ENCODE data around the gene SLC16A13.
"Not testable (repeated sequence)": the region's sequence is repeated elsewhere in the genome, so short reads cannot be mapped to it uniquely, and the experiment has no call there.

SLC16A13 gene

DNA sequence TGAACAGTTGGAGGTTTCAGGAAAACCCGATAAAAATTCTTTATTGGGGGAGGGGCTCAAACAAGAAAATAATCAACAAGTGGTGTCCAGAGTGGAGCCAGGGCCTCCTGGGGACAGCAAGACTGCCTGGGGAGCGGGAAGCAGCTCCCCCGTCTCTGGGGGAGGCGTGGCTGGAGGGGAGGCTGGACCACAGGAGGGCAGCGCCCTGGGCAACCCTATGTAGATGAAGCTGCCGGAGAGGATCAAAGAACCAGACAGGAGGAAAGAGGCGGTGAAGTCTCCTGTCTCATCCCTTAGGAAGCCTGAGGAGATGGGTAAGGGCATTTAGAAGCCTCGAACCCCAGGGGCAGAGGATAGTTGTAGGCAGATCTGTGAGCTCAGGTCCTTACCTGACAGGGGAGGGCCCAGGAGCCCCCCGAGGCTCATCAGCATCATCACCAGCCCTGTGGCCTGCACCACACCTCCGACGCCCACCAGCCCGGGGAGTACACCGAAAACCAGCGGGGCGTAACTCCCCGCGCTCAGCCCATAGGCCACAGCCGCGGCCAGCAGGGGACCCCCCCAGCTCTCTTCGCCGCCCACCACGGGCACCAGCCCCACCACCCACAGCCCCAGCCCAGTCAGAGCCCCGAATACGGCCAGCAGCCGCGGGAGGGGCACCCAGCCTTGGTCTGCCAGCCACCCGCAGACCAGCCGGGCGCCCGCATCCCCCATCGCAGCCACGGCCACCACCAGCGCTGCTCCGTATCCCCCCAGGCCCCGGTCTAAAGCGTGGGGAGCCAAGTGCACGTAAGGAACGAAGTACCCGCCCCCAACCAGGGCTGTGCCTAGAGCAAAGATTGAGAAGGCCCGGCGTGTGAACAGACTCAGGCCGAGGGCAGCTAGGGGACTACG is 6.0 kb downstream of the SLC16A13 start:
- peak overlapping the region; percentile 87 for H3K27ac Mint-ChIP-seq

DNA sequence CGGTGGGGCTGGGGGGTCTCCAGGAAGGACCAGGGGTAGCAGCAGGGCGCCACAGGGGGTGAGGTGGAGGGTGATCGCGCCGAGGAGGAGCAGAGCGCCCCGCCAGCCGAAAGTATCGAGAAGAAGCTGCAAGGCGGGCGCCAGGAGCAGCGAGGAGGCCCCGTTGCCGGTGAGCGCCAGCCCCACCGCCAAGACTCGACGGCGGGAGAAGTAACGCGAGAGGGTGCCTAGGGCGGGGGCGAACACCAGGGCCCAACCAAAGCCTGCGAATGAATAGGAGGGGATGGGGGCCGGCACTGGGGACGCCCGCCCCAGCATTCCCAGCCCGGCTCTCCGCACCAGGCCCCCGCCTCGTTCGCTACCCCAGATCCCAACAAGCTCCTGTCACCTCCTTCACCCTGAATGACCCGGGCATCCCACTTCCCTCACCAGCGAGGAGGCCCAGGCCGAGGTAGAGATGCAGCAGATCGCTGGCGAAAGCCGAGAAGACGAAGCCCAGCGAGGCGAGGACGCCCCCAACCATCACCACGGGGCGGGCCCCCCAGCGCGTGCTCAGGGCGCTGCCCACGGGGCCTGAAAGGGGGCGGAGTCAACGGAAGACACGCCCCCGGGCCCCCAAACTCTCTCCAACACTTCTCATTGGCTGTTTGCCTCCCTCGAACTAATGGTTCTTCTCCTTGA is 6.8 kb downstream of the SLC16A13 start:
- Mint-ChIP-seq H3K27ac (peak overlapping the region; percentile 87), H3K4me3 (peak overlapping the region; percentile 79), H3K27me3 (no peaks in the 10 kb centered on the region), H3K4me1 (peaks cover 42% of the 10 kb centered on the region), H3K36me3 (no peaks in the 10 kb centered on the region), H3K9me3 (no peaks in the 10 kb centered on the region)

More for the DNA sequence above, 6.0 kb downstream of the SLC16A13 start:
- H3K4me1 Mint-ChIP-seq, result peaks cover 35% of the 10 kb centered on the region
- no peaks in the 10 kb centered on the region for H3K9me3 Mint-ChIP-seq
- H3K36me3 Mint-ChIP-seq, result no peaks in the 10 kb centered on the region
- peak overlapping the region; percentile 79 for H3K4me3 Mint-ChIP-seq
- no peaks in the 10 kb centered on the region for H3K27me3 Mint-ChIP-seq

DNA sequence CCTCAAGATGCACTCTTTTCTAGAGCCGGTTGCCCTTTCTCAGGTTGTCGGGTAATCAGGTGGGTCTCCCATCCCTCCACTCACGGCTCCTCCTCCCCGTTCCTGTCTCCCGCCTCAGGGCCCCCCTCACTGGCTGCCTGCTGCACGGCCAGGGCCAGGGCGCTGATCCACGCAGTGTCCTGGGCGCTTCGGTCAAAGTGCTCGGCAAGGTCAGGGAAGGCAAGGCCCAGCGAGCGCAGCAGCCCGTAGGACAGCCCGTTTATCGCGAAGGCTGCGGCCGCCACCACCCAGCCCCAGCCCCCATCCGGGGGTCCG is 7.3 kb downstream of the SLC16A13 start:
- H3K27ac Mint-ChIP-seq, result peak overlapping the region; percentile 81
- no peaks in the 10 kb centered on the region for H3K9me3 Mint-ChIP-seq
- no peaks in the 10 kb centered on the region for H3K27me3 Mint-ChIP-seq
- H3K4me3 Mint-ChIP-seq, result peak overlapping the region; percentile 79
- H3K36me3 Mint-ChIP-seq, result no peaks in the 10 kb centered on the region
- H3K4me1 Mint-ChIP-seq, result peaks cover 43% of the 10 kb centered on the region

DNA sequence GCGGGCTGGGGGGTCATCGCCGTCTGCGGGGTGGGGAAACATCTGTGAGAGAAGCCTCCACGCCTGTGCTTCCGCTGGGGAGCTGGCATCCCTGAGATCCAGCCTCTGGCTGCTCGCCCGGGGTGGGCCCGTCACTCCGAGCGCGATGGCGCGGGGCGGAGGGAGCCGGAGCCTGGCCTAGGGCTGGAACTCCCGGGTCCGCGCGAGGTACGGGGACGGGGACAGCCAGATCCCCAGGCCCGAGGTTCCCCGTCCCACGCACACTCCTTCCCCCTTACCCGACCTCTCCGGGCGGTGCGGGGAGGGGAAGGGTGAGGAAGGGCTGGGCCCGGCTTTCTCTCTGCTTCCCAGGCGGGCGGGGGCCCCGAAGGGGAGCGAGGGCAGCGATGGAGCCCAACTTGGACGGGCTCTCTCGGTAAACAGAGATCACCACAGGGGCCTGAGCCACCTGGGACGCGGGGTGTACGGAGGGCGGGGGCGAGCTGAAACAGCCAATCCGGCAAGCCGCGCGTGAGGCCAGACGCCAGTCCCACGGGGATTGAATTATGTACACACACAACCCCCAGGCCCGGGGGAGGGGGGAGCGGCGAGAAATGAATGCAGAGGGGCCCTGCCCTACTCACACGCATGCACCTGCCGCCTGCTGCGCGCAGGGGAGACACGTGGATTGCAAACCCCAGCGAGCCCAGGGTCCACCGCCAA is 7.8 kb downstream of the SLC16A13 start, which contains the start of gene SLC16A11:
Gene SLC16A11, minus strand, starts transcription at position 596 of the 702 bp plus-strand sequence. Its CDS starts 579 bp downstream, at position 17.
- Mint-ChIP-seq H3K27me3 (no peaks in the 10 kb centered on the region), H3K4me3 (peak within 1 kb of the TSS; percentile 79), H3K36me3 (no peaks in the 10 kb centered on the region), H3K9me3 (no peaks in the 10 kb centered on the region), H3K4me1 (peaks cover 43% of the 10 kb centered on the region), H3K27ac (peak within 1 kb of the TSS; percentile 81)

DNA sequence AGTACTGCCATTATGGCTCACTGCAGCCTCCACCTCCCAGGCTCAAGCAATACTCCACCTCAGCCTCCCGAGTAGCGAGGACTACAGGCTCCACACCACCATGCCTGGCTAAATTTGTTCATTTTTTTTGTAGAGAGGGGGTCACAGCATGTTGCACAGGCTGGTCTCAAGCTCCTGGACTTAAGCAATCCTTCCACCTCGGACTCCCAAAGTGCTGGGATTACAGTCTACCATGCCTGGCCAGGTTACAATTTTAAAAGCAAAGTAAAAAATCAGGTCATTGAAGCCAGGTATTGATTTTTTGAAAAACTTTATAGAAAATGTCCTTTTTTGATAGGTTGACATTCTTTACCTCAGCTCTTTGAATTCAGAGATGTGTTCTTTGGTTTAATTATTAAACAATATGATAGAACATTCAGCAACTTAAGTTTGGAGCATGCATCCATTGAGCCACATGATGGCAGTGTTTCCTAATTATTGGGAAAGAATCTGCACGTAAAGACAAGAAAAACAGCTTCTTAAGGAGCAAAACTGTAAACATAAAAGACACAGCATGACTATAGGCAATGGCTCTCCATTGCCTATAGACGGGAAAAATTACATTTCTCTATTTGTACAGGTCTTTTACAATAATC is 9.8 kb downstream of the SLC16A13 start:
- Mint-ChIP-seq H3K27me3 (no peaks in the 10 kb centered on the region), H3K9me3 (no peaks in the 10 kb centered on the region), H3K36me3 (no peaks in the 10 kb centered on the region), H3K27ac (no peak overlapping the region), H3K4me3 (peak overlapping the region; percentile 82), H3K4me1 (peaks cover 41% of the 10 kb centered on the region)

DNA sequence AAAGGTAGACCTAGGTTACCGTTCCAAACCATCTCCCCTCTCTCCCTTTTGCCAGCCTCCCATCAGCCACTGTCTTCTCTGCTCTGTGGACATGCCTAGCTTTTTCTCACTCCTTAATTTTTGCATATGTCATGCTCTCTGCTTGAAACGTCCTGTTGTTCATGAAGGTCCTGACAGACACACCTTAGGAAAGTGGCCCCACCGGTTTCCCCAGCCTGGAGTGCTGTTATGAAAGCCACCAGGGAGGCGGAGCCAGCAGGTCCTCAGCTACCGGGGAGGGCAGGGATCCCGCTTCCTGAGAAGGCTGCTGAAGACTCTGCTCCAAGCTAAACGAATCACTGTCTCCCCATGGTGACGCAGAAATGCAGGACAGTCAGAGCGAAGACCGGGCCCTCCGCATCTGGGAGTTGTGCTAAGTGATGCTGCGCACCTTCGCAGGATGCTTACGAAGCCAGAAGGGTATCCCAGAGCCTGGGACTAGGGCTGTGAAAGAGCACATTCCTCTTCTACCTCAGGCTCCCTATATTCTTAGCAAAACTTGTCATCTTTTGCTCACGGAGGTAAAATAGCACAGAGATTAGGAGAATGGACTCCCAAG is 10.4 kb downstream of the SLC16A13 start:
- no peaks in the 10 kb centered on the region for H3K9me3 Mint-ChIP-seq
- peak overlapping the region; percentile 82 for H3K4me3 Mint-ChIP-seq
- H3K36me3 Mint-ChIP-seq, result no peaks in the 10 kb centered on the region
- no peaks in the 10 kb centered on the region for H3K27me3 Mint-ChIP-seq
- no peak overlapping the region for H3K27ac Mint-ChIP-seq
- peaks cover 38% of the 10 kb centered on the region for H3K4me1 Mint-ChIP-seq

DNA sequence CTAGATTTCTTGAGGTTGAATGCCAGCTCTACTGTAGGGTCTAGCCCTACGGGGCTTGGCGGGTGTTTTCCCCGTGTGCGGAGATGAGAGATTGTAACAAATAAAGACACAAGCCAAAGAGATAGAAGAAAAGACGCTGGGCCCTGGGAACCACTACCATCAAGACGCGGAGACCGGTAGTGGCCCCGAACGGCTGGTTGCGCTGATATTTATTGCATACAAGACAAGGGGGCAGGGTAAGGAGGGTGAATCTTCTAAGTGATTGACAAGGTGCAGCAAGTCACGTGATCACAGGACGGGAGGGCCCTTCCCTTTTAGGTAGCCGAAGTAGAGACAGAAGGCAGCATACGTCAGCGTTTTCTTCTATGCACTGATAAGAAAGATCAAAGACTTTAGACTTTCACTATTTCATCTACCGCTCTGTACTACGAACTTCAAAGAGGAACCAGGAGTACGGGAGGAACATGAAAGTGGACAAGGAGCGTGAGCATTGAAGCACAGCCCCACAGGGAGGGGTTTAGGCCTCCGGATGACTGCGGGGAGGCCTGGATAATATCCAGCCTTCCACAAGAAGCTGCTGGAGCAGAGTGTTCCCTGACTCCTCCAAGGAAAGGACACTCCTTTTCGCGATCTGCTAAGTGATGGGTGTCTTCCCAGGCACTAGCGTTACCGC is 11.0 kb downstream of the SLC16A13 start:
- peak overlapping the region; percentile 82 for H3K4me3 Mint-ChIP-seq
- not testable (repeated sequence) for H3K36me3 Mint-ChIP-seq, H3K27me3 Mint-ChIP-seq, H3K9me3 Mint-ChIP-seq
- H3K27ac Mint-ChIP-seq, result peak overlapping the region; percentile 26
- peaks cover 32% of the 10 kb centered on the region for H3K4me1 Mint-ChIP-seq

DNA sequence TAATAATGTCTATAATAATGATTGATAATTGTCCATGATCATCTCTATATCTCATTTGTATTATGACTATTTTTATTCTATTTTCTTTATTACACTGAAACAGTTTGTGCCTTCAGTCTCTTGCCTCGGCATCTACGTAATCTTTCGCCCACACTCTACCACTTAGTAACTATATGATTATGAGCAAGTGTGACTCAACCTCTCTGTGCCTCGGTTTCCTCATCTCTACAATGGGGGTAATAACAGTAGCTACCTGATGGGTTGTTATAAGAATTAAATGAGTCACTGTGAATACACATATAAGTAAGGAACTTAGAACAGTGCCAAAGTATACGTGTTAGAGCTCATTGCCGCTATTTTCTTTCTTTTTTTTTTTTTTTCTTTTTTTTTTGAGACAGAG is 11.8 kb downstream of the SLC16A13 start:
- H3K27ac Mint-ChIP-seq, result no peak overlapping the region
- peaks cover 28% of the 10 kb centered on the region for H3K4me1 Mint-ChIP-seq
- no peaks in the 10 kb centered on the region for H3K9me3 Mint-ChIP-seq
- H3K4me3 Mint-ChIP-seq, result peak overlapping the region; percentile 82
- H3K27me3 Mint-ChIP-seq, result no peaks in the 10 kb centered on the region
- no peaks in the 10 kb centered on the region for H3K36me3 Mint-ChIP-seq

DNA sequence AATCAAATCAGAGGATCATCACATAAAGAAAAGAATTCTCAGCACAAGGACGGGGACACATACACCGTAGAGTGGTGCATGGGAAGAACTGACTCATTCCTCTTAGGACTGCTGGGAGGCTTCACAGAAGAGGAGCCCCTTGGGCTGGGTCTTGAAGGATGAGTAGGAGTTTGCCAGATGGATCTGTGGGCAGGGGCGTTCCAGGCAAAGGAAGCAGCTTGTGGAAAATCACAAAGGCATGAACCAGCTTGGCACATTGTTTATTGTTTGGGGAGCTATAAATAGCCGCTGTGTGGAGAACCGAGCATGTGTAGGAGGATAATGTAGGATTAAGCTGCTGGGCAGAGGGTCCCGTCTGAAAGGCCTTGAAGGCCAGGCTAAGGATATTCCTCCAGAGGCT is 13.2 kb downstream of the SLC16A13 start:
- H3K9me3 Mint-ChIP-seq, result no peaks in the 10 kb centered on the region
- no peaks in the 10 kb centered on the region for H3K27me3 Mint-ChIP-seq
- no peak overlapping the region for H3K27ac Mint-ChIP-seq
- no peaks in the 10 kb centered on the region for H3K36me3 Mint-ChIP-seq
- no peak overlapping the region for H3K4me3 Mint-ChIP-seq
- H3K4me1 Mint-ChIP-seq, result peaks cover 24% of the 10 kb centered on the region

DNA sequence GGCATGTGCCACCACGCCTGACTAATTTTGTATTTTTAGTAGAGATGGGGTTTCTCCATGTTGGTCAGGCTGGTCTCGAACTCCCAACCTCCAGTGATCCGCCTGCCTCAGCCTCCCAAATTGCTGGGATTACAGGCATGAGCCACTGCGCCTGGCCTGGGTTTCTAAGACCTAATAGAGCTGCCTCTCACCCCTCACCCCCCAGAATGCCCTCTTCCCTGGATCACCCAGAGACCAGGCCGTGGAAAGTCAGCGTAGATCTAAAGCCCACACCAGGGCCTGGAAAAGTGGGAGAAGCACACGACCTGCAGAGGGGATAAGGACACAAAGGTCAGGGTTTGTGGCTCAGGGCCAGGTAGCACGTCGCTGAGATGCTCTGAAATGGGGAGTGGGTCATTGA is 14.8 kb downstream of the SLC16A13 start:
- not testable (repeated sequence) for H3K9me3 Mint-ChIP-seq, H3K36me3 Mint-ChIP-seq, H3K27ac Mint-ChIP-seq, H3K27me3 Mint-ChIP-seq, H3K4me3 Mint-ChIP-seq
- H3K4me1 Mint-ChIP-seq, result peaks cover 24% of the 10 kb centered on the region

DNA sequence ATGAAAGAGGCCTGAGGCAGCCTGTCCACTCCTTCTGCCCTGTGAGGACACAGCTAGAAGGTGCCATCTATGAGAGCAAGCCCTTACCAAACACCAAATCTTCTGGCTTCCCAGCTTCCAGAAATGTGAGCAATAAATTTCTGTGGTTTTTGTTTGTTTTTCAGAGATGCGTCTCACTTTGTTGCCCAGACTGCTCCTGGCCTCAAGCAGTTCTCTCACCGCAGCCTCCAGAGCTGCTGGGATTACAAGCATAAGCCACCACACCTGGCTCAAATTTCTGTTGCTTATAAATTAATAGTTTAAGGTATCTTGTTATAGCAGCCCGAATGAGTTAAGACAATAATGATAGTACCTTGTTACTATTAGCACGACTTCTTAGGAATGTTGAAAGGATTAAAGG is 20.6 kb downstream of the SLC16A13 start:
- Mint-ChIP-seq H3K9me3 (no peaks in the 10 kb centered on the region), H3K4me3 (no peak overlapping the region), H3K27ac (no peak overlapping the region), H3K27me3 (no peaks in the 10 kb centered on the region), H3K4me1 (peaks cover 22% of the 10 kb centered on the region), H3K36me3 (no peaks in the 10 kb centered on the region)

DNA sequence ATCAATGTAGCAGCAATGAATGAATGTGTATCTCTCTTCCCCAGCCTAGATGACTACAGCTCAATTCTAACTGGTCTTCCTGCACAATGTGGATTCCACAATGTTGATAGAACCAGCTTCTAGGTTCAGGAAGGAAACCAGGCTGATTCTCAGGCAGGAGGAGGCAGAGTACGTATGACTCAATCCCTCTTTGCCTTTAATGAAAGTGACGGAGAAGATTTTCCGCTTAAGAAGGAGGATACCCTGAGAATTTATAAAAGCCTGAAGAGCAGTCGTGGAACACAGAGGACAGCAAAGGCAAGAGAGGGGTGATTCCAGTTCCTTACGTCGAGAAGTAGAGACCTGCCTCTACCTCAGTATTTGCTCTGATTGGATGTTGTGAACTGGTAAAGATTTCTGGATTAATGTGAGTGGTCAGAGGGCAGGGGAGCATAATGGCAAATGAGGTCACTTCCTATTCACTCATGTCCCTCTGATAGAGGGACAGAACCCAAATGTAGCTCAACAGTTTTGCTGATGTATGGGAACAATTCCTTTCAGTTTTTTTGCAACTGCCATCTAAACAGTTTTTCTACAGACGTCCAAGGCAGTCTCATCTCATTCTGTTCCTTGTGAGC is 23.1 kb downstream of the SLC16A13 start:
- no peaks in the 10 kb centered on the region for H3K36me3 Mint-ChIP-seq
- H3K9me3 Mint-ChIP-seq, result no peaks in the 10 kb centered on the region
- no peaks in the 10 kb centered on the region for H3K27me3 Mint-ChIP-seq
- H3K27ac Mint-ChIP-seq, result peak overlapping the region; percentile 91
- H3K4me3 Mint-ChIP-seq, result peak overlapping the region; percentile 28
- peaks cover 26% of the 10 kb centered on the region for H3K4me1 Mint-ChIP-seq

DNA sequence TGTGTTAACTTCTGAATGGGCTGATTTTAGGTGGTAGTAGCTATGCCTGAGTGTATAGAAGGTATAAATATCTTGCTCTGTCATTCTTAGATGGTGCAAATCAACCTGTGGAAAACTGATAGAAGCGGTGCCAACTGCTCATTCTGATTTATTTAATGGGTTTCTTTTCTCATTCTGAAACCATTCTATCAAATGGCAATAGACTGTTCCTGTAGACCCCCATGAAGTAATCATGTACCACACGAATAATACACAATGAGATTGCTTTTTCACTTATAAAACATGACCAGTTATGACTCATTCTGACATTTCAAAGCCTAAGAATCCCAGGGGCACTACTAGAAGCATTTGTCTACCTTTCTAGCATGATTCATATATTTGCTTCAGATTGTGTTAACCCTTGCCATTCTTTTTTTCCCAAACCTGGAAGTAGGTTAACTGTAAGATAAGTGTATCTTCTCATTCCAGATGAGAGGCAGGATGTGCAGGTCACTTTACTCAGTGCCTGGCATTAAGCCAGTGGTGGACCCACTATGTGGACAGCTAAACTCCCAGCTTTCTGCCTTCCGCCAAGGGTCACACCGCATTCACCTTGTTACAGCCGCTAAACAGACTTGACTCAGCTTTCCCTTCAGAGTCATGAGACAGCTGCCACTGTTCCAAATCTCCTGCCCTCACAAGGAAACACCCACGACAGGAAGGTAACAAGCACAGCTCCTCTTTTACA is 24.5 kb downstream of the SLC16A13 start:
- peak overlapping the region; percentile 69 for H3K4me3 Mint-ChIP-seq

More for the DNA sequence above, 24.5 kb downstream of the SLC16A13 start:
- Mint-ChIP-seq H3K9me3 (no peaks in the 10 kb centered on the region), H3K27me3 (no peaks in the 10 kb centered on the region), H3K4me1 (peaks cover 26% of the 10 kb centered on the region), H3K27ac (peak overlapping the region; percentile 96), H3K36me3 (no peaks in the 10 kb centered on the region)

All from activated naive CD4-positive, alpha-beta T cell treated with anti-CD3 and anti-CD28 coated beads, Interleukin-2, amount 50 U/mL, for 24 hours (primary cell).